ENCODE measurements around the gene C6orf89. TPM values are rescaled to one million over a fixed set of nuclear protein-coding genes. Genes with fewer than 3 reads are reported as not detected.

Gene C6orf89
- total RNA-seq, 1 donor, result 58.2 TPM

DNA sequence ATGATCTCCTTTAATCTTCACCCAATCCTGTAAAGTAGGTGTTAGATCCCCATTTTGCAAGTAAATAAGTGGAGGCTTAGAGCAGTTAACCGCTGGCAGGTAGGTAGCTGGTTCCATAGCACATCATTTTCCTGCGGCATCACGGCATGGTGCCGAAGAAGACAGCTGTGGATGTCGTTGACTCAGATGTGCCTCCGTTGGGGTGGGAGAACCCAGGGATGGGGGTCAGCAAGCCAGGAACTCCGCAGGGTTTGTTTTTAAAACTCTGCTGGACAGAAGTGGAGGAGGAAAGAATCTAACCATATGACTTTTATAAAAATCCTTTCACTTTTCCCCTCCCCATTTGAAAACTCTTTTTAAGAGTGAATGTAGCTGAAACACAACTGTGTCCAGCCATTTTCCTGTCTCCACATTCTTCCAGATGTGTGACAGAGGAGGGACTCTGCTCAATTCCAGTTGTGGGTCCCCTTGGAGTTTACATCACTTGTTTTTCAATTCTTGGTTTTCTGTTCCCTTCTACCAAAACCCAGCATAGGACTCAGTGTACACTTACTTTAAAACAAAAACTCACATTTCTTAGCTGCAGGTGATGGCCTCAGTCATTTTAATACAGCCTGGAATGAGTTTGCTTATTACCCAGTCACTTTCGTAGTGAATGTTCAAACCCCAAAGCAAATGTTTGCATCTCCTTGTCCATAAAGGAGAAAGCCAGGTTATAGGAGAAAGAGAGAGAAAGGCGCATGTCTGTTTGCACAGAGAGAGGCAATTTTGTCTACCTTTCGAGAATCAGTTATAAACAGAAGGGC lies 41.2 kb downstream of the C6orf89 start:
- TF ChIP-seq, protein P1, sequence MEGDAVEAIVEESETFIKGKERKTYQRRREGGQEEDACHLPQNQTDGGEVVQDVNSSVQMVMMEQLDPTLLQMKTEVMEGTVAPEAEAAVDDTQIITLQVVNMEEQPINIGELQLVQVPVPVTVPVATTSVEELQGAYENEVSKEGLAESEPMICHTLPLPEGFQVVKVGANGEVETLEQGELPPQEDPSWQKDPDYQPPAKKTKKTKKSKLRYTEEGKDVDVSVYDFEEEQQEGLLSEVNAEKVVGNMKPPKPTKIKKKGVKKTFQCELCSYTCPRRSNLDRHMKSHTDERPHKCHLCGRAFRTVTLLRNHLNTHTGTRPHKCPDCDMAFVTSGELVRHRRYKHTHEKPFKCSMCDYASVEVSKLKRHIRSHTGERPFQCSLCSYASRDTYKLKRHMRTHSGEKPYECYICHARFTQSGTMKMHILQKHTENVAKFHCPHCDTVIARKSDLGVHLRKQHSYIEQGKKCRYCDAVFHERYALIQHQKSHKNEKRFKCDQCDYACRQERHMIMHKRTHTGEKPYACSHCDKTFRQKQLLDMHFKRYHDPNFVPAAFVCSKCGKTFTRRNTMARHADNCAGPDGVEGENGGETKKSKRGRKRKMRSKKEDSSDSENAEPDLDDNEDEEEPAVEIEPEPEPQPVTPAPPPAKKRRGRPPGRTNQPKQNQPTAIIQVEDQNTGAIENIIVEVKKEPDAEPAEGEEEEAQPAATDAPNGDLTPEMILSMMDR (IDR thresholded peaks at IDR 0.05; ENCODE audit: insufficient read depth, low read length), result no peak
- no peak overlapping the region for H3K4me3 ChIP-seq (ENCODE audit: low read depth, low read length)
- no peak for DNase-seq (ENCODE audit: low read depth)

DNA sequence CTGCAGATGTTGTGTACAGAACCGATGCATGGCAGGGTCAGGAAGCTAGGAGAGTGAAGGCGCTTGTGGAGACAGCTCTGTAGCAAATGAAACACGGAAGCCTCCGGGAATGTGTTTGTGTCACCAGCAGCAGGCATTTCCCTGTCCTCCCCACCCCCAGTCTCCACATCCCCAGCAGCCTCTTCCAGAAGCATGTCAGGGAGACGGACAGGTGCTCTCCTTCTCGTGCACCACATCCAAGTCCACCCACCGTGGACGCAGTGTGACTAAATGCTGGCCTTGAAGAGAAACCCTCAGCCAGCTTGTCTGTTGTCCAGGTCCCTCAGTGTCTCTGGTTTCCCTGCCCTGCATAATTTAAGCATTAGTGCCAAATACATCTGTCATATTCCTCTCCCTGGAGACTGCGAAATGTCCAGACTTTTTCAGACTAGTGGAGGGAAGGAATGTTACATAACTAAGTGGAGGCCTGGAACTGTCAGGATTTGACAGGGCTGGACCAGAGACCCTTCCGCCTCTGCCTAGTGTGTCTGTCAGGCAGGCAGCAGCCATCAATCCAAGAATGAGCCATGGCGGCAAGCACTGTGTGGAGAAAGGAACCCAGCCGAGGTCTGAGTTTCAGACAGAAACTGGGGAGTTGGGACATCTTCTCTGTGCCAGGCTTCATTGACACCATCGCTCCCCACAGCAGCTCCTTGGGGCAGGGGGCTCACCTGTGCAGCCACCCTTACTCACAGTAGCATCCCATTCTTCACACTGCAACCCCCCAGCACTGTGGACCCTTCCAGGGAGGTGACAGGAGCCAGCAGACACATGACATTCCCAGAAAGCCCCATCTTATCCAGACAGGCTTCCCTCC lies 42.2 kb downstream of the C6orf89 start:
- no peak overlapping the region for H3K4me3 ChIP-seq (ENCODE audit: low read depth, low read length)
- peak; percentile 37 for DNase-seq (ENCODE audit: low read depth)
- TF ChIP-seq, protein P1 (IDR thresholded peaks at IDR 0.05; ENCODE audit: insufficient read depth, low read length), result no peak

DNA sequence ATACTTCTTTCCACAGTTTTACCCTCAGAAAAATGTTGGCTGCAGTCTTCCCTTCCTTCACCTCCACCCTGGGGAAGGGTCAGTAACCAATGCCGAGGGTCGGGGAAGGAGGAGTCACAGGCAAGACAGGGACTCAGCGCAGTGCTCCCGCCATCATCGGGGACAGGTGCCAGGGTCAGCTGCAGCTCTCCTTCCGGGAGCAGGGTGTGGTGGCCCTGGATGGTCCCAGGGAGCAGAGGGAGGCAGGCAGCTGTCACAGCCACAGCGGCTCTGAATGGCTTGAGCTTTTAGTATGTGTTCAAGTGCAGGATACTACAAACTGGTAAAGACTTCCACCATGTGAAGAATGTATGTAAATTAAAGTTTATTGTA lies 42.8 kb downstream of the C6orf89 start:
- DNase-seq (ENCODE audit: low read depth), result no peak
- TF ChIP-seq, protein P1 (IDR thresholded peaks at IDR 0.05; ENCODE audit: insufficient read depth, low read length), result no peak
- H3K4me3 ChIP-seq (ENCODE audit: low read depth, low read length), result no peak overlapping the region

DNA sequence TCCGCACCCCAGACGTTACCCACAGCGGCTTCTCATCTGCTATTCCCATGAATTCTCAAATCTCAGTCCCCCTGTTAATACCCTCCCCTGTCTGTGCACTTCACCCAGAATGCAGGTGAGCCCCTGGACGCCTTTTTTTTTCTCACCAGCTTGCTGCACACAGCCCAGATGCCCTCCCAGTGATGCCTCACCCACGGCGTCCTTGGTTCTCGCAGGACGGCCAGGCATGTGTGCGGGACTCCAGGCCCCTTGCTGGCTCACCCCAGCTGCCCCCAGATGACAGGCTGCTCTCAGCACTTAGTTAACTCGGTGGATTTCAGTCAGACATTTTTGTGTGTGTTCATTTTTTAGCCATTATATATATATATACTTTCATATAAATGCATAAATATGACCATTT lies 43.4 kb downstream of the C6orf89 start:
- TF ChIP-seq, protein P1 (IDR thresholded peaks at IDR 0.05; ENCODE audit: insufficient read depth, low read length), result no peak
- H3K4me3 ChIP-seq (ENCODE audit: low read depth, low read length), result no peak overlapping the region
- DNase-seq (ENCODE audit: low read depth), result no peak

DNA sequence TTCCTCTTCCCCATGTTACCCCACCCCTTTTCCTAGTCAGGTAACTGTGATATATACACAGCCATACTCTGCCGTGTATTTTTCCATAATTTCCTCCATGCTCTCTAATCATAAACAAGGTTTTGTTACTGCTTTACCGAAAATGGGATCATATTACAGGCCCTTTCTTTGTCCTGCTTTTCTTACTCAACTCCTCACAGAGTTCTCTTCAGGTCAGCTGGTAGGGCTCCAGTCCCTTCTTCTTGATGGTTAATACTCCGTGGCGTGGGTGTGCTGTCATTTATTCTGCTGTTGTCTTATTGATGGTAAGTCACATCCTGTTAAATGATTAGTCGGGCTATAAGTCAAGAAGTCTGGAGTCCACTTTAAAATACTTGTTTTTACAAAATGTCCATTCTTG lies 43.9 kb downstream of the C6orf89 start:
- no peak overlapping the region for H3K4me3 ChIP-seq (ENCODE audit: low read depth, low read length)
- peak; percentile 64 for DNase-seq (ENCODE audit: low read depth)
- TF ChIP-seq, protein P1 (IDR thresholded peaks at IDR 0.05; ENCODE audit: insufficient read depth, low read length), result no peak

DNA sequence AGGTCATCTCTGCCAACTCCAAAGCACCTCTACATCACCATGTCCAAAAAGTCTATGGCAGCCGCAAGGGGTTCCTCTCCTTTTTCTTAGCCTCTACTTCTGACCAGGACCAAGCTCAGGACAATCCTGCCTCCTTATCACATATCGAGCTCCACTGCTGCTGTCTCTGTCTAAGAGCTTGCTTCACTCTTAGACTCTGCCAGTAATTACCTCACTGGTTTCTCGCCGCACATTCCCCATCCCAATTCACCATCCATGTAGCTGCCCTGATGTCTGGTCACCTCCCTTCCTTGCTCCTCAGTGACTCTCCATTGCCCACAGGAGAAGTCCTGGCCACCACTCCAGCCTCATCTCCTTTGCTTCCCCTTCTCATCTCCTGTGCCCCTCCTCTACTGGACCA lies 44.7 kb downstream of the C6orf89 start:
- TF ChIP-seq, protein P1 (IDR thresholded peaks at IDR 0.05; ENCODE audit: insufficient read depth, low read length), result no peak
- H3K4me3 ChIP-seq (ENCODE audit: low read depth, low read length), result no peak overlapping the region
- DNase-seq (ENCODE audit: low read depth), result no peak

Measured in fibroblast of the aortic adventitia (primary cell).